ENCODE measurements around the gene ADCY2.
A peak's percentile ranks its signal among the peaks of the same experiment; 100 is the strongest.

ADCY2 gene

GRCh38 chr5:7673658-7674057 lies 277.7 kb downstream of the ADCY2 start:
- no peak for DNase-seq

- no peak for DNase-seq
These were observed 280.5 kb downstream of the ADCY2 start for GRCh38 chr5:7676455-7676854.

GRCh38 chr5:7678030-7678429 lies 282.1 kb downstream of the ADCY2 start:
- DNase-seq = no peak

- no peak for DNase-seq
These were observed 283.7 kb downstream of the ADCY2 start for GRCh38 chr5:7679663-7680062.

GRCh38 chr5:7680260-7680659 lies 284.3 kb downstream of the ADCY2 start:
- DNase-seq = no peak

- DNase-seq = no peak
These were observed 286.4 kb downstream of the ADCY2 start for GRCh38 chr5:7682379-7682778.

- no peak for DNase-seq
These were observed 287.8 kb downstream of the ADCY2 start for GRCh38 chr5:7683753-7684152.

- DNase-seq = no peak
These were observed 288.9 kb downstream of the ADCY2 start for GRCh38 chr5:7684826-7685225.

- DNase-seq = no peak
These were observed 290.9 kb downstream of the ADCY2 start for GRCh38 chr5:7686794-7687193.

GRCh38 chr5:7690557-7690956 lies 294.6 kb downstream of the ADCY2 start:
- DNase-seq = no peak

- DNase-seq = no peak
These were observed 309.3 kb downstream of the ADCY2 start for GRCh38 chr5:7705261-7705660.

- no peak for DNase-seq
These were observed 309.8 kb downstream of the ADCY2 start for GRCh38 chr5:7705736-7706135.

GRCh38 chr5:7706256-7706655 lies 310.3 kb downstream of the ADCY2 start:
- no peak for DNase-seq

GRCh38 chr5:7714119-7714518 lies 318.2 kb downstream of the ADCY2 start:
- DNase-seq = no peak

GRCh38 chr5:7714697-7715096 lies 318.8 kb downstream of the ADCY2 start:
- no peak for DNase-seq

GRCh38 chr5:7717691-7718090 lies 321.8 kb downstream of the ADCY2 start:
- no peak for DNase-seq

GRCh38 chr5:7728076-7728475 lies 332.1 kb downstream of the ADCY2 start:
- DNase-seq = no peak

GRCh38 chr5:7741415-7742065 lies 345.6 kb downstream of the ADCY2 start:
- DNase-seq = no peak

- DNase-seq = no peak
These were observed 346.3 kb downstream of the ADCY2 start for GRCh38 chr5:7742241-7742656.

- DNase-seq = peak; percentile 74
These were observed 350.1 kb downstream of the ADCY2 start for GRCh38 chr5:7745882-7746610.

GRCh38 chr5:7747728-7748127 lies 351.8 kb downstream of the ADCY2 start:
- no peak for DNase-seq

GRCh38 chr5:7749626-7750025 lies 353.7 kb downstream of the ADCY2 start:
- no peak for DNase-seq

- DNase-seq = no peak
These were observed 355.9 kb downstream of the ADCY2 start for GRCh38 chr5:7751874-7752273.

GRCh38 chr5:7753181-7753580 lies 357.2 kb downstream of the ADCY2 start:
- no peak for DNase-seq

GRCh38 chr5:7753596-7753995 lies 357.7 kb downstream of the ADCY2 start:
- DNase-seq = no peak

Data from NCI-H69 (cell line).